ENCODE measurements around the gene ENTPD6.
"Not testable (repeated sequence)": the region's sequence is repeated elsewhere in the genome, so short reads cannot be mapped to it uniquely, and the experiment has no call there.

Gene ENTPD6

DNA sequence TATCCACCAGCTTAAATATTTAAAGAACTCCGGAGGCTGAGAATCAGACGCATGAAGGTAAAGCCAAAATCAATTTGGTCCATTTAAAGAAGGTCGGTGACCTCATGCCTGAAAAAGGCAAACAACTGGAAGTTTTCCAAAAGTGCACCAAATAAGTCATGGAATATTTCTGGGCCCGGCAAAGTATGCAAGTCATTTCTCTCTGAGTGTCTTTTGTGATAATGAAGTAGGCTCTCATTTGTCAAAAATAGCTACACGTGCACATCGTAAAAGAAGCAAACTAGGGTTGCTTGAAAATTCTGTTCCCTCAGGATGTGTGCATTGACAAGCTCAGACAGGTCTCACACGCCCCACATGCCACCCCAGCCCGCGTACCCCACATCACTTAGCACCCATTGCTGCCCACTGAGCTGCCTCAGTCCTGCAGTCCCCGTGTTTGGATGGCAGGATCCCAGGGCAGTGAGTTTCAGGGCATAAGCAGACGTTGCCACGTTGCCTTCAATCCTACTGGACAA lies 31.9 kb downstream of the ENTPD6 start:
- no peak overlapping the region for H3K4me3 ChIP-seq (ENCODE audit: low read depth, low read length)
- DNase-seq (ENCODE audit: low read depth, low spot score): peak; percentile 51
- TF ChIP-seq, protein P1, sequence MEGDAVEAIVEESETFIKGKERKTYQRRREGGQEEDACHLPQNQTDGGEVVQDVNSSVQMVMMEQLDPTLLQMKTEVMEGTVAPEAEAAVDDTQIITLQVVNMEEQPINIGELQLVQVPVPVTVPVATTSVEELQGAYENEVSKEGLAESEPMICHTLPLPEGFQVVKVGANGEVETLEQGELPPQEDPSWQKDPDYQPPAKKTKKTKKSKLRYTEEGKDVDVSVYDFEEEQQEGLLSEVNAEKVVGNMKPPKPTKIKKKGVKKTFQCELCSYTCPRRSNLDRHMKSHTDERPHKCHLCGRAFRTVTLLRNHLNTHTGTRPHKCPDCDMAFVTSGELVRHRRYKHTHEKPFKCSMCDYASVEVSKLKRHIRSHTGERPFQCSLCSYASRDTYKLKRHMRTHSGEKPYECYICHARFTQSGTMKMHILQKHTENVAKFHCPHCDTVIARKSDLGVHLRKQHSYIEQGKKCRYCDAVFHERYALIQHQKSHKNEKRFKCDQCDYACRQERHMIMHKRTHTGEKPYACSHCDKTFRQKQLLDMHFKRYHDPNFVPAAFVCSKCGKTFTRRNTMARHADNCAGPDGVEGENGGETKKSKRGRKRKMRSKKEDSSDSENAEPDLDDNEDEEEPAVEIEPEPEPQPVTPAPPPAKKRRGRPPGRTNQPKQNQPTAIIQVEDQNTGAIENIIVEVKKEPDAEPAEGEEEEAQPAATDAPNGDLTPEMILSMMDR (IDR thresholded peaks at IDR 0.05; ENCODE audit: low read depth, low read length): no peak
- in situ Hi-C loops (cut with HindIII; ENCODE audit: low sequenced_read_pairs): no loop called here

DNA sequence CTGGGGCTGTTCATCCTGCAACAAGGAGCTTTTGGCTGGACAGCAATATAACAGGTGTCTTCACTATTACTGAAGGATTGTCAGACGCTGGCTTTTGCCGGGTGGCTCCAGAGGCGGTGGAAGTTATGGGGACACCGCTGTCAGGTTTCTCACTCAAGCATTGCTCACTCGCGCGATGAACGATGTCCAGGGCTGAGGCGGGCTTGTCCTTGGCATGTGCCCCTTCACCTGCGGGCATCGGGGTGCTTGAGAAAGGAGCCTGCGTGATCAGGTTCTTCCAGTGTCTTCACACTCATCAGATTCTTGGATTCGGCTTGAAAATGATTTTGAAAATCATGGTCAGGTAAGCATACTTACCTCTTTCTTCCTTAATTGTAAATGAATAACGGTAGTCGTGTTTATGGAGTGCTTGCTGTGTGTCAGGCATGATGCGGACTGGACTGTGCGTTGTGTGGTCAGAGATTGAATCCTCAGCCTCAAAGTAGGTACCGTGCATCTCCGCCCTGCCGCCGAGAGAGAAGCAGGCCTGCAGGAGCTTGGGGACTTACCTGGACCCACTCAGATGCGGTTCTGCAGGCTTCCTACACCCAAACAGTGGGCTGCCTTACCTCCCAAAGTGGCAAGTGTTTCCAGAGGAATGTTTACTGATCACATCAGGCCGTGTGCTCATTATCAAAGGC lies 34.1 kb downstream of the ENTPD6 start:
- H3K4me3 ChIP-seq (ENCODE audit: low read depth, low read length): no peak overlapping the region
- no peak for DNase-seq (ENCODE audit: low read depth, low spot score)
- in situ Hi-C loops (cut with HindIII; ENCODE audit: low sequenced_read_pairs): no loop called here
- TF ChIP-seq, protein P1 (IDR thresholded peaks at IDR 0.05; ENCODE audit: low read depth, low read length): no peak

DNA sequence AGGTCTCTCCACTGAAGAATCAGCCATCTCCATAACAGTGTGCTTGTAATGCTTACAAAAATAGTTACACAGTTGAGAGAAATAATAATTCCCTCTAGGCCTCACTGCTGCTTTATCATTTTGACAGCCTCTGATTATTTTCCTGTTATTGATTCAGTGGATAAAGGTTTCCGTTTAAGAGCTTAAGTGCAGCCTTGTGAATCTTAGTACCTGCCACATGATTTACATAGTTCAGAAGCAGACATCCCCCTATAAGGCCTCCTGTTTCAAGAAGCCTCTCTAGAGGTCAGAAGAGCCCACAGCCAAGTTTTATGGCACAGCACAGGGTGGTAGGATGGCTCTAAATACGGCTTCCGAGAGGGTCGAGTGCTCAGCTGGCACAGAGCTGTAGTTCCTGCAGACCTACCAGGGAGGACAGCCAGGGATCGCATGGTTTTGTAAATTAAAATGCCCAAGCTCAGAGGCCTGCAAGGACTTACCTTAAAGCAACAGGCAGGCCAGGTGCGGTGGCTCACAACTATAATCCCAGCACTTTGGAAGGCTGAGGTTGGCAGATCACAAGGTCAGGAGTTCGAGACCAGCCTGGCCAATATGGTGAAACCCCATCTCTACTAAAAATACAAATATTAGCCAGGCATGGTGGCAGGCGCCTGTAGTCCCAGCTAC lies 34.8 kb downstream of the ENTPD6 start:
- H3K4me3 ChIP-seq (ENCODE audit: low read depth, low read length): no peak overlapping the region
- TF ChIP-seq, protein P1 (IDR thresholded peaks at IDR 0.05; ENCODE audit: low read depth, low read length): no peak
- in situ Hi-C loops (cut with HindIII; ENCODE audit: low sequenced_read_pairs): no loop called here
- DNase-seq (ENCODE audit: low read depth, low spot score): no peak

DNA sequence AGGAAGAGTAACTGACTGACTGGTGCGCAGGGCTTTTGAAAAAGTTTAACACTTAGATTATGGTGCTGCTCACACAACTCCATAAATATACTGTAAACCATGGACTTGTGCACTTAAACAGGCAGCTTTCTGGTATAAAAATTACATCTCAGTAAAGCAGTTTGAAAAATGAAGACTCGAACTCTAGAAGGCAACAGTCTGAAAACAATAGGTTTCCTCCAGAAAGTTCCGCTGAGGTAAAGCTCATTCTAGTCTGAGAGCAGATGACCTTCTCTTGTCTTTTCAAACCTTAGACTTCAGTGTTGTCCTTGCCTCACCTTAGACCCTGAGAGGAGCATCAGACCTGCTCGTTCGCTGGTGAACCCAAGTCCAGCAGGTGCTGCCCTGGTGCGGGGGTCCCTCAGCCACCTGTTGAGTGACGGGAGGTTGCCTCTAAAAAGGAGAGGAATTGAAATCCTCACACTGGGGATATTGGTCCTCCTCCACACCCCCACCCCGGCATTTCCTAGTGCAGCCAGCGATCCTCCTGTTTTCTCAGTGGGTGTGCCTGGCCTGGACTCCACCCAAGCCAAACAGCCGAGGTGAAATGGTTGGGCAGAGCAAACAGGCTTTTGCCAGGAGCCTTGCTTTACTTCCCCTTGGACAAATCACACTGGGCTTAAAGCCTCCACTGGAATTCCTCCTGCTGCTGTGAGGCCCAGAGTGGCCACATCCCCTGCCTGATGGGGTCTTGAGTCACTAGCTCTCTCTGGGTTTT lies 37.7 kb downstream of the ENTPD6 start:
- TF ChIP-seq, protein P1 (IDR thresholded peaks at IDR 0.05; ENCODE audit: low read depth, low read length): no peak
- peak; percentile 94 for DNase-seq (ENCODE audit: low read depth, low spot score)
- in situ Hi-C loops (cut with HindIII; ENCODE audit: low sequenced_read_pairs): no loop called here
- H3K4me3 ChIP-seq (ENCODE audit: low read depth, low read length): no peak overlapping the region

DNA sequence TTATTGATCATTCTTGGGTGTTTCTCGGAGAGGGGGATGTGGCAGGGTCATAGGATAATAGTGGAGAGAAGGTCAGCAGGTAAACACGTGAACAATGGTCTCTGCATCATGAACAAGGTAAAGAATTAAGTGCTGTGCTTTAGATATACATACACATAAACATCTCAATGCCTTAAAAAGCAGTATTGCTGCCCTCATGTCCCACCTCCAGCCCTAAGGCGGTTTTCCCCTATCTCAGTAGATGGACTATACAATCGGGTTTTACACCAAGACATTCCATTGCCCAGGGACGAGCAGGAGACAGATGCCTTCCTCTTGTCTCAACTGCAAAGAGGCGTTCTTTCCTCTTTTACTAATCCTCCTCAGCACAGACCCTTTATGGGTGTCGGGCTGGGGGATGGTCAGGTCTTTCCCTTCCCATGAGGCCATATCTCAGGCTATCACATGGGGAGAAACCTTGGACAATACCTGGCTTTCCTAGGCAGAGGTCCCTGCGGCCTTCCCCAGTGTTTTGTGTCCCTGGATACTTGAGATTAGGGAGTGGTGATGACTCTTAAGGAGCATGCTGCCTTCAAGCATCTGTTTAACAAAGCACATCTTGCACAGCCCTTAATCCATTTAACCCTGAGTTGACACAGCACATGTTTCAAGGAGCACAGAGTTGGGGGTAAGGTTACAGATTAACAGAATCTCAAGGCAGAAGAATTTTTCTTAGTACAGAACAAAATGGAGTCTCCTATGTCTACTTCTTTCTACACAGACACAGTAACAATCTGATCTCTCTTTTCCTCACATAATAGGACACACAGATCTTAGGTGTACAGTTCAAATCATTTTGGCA lies 38.7 kb downstream of the ENTPD6 start:
- DNase-seq (ENCODE audit: low read depth, low spot score); in situ Hi-C loops (cut with HindIII; ENCODE audit: low sequenced_read_pairs); H3K4me3 ChIP-seq (ENCODE audit: low read depth, low read length): not testable (repeated sequence)

DNA sequence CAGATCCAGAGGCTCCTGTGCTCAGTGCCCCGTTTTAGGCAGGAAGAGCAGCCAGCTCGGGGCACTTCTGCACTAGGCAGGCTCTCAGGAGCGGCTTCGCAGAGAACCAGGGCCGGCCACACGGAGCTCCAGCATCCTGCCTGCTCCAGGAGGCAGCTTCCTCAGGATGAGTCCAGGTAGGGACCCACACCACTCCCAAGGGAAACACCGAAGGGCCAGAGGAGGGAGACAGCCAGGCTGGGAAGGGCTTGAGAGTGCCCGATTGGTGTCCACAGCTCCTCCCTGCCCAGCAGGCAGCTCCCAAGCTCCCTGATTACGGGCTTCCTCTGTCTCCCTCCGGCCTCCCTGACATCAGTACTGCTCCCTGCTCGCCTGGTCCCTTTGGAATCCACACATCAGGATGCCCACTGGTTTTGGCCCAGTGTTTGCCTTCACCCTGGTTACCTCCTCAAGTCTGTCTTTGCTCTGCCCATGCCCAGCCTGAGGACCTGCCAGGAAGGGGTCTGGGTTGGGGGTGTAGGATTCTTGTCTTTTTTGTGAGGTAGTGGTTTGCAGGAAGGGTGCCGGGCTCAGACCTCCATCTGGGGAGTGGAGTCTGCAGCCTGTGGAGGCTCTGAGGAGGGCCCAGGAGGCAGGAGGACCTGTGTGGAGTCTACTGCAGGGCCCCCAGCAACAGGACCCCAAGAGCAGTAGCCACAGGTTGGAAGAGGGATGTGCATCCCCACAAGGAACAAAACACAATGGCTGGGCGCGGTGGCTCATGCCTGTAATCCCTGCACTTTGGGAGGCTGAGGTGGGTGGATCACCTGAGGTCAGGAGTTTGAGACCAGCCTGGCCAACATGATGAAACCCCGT lies 41.2 kb downstream of the ENTPD6 start:
- no peak for DNase-seq (ENCODE audit: low read depth, low spot score)
- in situ Hi-C loops (cut with HindIII; ENCODE audit: low sequenced_read_pairs): no loop called here
- TF ChIP-seq, protein P1 (IDR thresholded peaks at IDR 0.05; ENCODE audit: low read depth, low read length): no peak
- no peak overlapping the region for H3K4me3 ChIP-seq (ENCODE audit: low read depth, low read length)

All from astrocyte of the spinal cord (primary cell).